Retinal pigment epithelial cell (primary cell): Measurements from ENCODE around the gene CRLF1.
A peak's percentile ranks its signal among the peaks of the same experiment; 100 is the strongest.

Experiments used
- DNase-seq: peaks from one replicate; pipeline ENCODE4 v3.0.0-alpha.2; 2010; ENCODE audit warnings: low read depth
- H3K4me3 ChIP-seq: 2 replicates; pipeline ENCODE4 v1.5.1; 2011; ENCODE audit warnings: mild to moderate bottlenecking, low read length, control low read depth, moderate library complexity
- TF ChIP-seq, protein P1 (sequence below): conservative IDR thresholded peaks from 2 replicates; pipeline ENCODE4 v1.5.1; 2011; ENCODE audit warnings: low read depth, low read length, control low read depth, inconsistent platforms

CRLF1 gene

DNA sequence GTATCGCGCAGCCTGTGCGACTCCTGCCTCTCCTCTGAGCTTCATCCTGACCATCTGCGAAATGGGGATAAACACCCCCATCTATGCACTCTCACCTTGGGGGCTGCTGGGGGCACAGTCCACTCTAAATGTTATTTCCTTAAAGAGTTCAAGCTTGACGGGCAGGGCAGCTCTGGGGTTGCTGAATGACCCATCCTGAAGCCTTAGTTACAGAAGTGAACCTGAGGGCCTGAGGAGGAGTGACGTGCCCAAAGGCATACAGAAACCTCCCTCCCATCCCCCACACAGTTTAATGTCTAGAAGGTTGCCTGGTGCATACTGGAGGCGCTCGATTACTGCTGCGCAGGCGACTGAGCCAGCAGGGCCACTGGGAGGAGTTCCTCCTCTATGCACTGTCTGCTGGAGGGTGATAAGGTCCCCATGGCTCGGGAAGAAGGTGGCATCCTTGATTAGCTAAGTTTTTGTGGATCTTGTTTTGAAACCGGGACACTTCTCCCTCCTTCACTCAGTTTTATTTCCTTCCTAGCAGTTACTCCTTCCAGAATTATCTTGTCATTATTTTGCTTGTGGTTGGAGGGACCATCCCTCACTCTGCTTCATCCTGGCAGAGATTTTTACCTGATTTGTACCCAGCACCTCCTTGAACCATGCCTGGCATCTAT lies 62.7 kb downstream of the CRLF1 start:
- TF ChIP-seq, protein P1, sequence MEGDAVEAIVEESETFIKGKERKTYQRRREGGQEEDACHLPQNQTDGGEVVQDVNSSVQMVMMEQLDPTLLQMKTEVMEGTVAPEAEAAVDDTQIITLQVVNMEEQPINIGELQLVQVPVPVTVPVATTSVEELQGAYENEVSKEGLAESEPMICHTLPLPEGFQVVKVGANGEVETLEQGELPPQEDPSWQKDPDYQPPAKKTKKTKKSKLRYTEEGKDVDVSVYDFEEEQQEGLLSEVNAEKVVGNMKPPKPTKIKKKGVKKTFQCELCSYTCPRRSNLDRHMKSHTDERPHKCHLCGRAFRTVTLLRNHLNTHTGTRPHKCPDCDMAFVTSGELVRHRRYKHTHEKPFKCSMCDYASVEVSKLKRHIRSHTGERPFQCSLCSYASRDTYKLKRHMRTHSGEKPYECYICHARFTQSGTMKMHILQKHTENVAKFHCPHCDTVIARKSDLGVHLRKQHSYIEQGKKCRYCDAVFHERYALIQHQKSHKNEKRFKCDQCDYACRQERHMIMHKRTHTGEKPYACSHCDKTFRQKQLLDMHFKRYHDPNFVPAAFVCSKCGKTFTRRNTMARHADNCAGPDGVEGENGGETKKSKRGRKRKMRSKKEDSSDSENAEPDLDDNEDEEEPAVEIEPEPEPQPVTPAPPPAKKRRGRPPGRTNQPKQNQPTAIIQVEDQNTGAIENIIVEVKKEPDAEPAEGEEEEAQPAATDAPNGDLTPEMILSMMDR = no peak
- peak overlapping the region; percentile 46 for H3K4me3 ChIP-seq
- DNase-seq = no peak
